Left lung (tissue), 10 donors: Measurements from ENCODE around the gene SDF2L1. TPM values are rescaled to one million over a fixed set of nuclear protein-coding genes. Genes with fewer than 3 reads are reported as not detected.
"Not testable (repeated sequence)": the region's sequence is repeated elsewhere in the genome, so short reads cannot be mapped to it uniquely, and the experiment has no call there.

Experiments
- ATAC-seq: fragments of 200-7000 bp; cut with Tn5 transposase; one replicate; pipeline ENCODE4 v1.9.1; 2020; ENCODE audit warnings: moderate library complexity
- DNase-seq, 4 donors: peaks; one replicate each; pipeline ENCODE4 v3.0.0-alpha.2; 2013 to 2020
- H3K27ac ChIP-seq, 2 donors: fragments of 200-600 bp; sonication (generic) in 1 of 2; one replicate each; pipeline versions ENCODE4 v1.5.0 to v1.8.0; 2020 to 2021
- H3K27me3 ChIP-seq, 2 donors: fragments of 200-600 bp; sonication (generic) in 1 of 2; one replicate each; pipeline versions ENCODE4 v1.5.0 to v1.8.0; 2020 to 2021
- H3K36me3 ChIP-seq, 2 donors: fragments of 200-600 bp; sonication (generic) in 1 of 2; one replicate each; pipeline versions ENCODE4 v1.5.0 to v1.8.0; 2020 to 2021
- H3K4me1 ChIP-seq, 2 donors: fragments of 200-600 bp; one replicate each; pipeline ENCODE4 v1.8.0; 2021
- H3K4me3 ChIP-seq, 2 donors: fragments of 200-600 bp; sonication (generic) in 1 of 2; one replicate each; pipeline versions ENCODE4 v1.5.0 to v1.8.0; 2020 to 2021; ENCODE audit warnings: mild to moderate bottlenecking in 1 of 2
- H3K9me3 ChIP-seq, 2 donors: fragments of 200-600 bp; sonication (generic) in 1 of 2; one replicate each; pipeline versions ENCODE4 v1.5.0 to v1.8.0; 2020 to 2021
- intact Hi-C, 2 donors: fragments of 100-400 bp; cut with DNase I; formaldehyde crosslinking; loops; one replicate each; pipeline versions ENCODE4 v1.11.2 to v1.14.2; 2022
- microRNA-seq, 2 donors: library from miRNA; unstranded; fragments of <30 nt; microRNA quantifications; one replicate each; pipeline ENCODE4, GENCODE V29; 2019
- polyA plus RNA-seq, 6 donors: library from polyadenylated mRNA; unstranded; fragments of 120-200 nt; gene quantifications; one replicate each; pipeline ENCODE4 v1.2.1, GENCODE V29; 2013; ENCODE audit not compliant: insufficient read length in 6 of 6
- total RNA-seq, 2 donors: library from RNA; stranded (reverse); fragmentation: NEBNext Ultra II Directional; extraction: Animal tissue kit (Norgen Biotek cat#: 25700); gene quantifications; one replicate each; pipeline ENCODE4 v1.2.1, GENCODE V29; 2021
- TF ChIP-seq, protein P1 (sequence below), 2 donors: fragments of 200-600 bp; sonication (generic) in 1 of 2; IDR thresholded peaks; one replicate each; pipeline versions ENCODE4 v1.5.0 to v1.8.0; 2021; ENCODE audit warnings: antibody characterized with exemption in 2 of 2
- donor health status: DM: no; HTN: yes; CAD: no.
- donor health status: DM: no; HTN: no; CAD: no.

SDF2L1 gene
- total and polyA plus RNA-seq, 8 donors = 11.9 to 82.1 (median 16.7) TPM

- no peaks in the 10 kb centered on the region for H3K9me3 ChIP-seq
- TF ChIP-seq, protein P1, sequence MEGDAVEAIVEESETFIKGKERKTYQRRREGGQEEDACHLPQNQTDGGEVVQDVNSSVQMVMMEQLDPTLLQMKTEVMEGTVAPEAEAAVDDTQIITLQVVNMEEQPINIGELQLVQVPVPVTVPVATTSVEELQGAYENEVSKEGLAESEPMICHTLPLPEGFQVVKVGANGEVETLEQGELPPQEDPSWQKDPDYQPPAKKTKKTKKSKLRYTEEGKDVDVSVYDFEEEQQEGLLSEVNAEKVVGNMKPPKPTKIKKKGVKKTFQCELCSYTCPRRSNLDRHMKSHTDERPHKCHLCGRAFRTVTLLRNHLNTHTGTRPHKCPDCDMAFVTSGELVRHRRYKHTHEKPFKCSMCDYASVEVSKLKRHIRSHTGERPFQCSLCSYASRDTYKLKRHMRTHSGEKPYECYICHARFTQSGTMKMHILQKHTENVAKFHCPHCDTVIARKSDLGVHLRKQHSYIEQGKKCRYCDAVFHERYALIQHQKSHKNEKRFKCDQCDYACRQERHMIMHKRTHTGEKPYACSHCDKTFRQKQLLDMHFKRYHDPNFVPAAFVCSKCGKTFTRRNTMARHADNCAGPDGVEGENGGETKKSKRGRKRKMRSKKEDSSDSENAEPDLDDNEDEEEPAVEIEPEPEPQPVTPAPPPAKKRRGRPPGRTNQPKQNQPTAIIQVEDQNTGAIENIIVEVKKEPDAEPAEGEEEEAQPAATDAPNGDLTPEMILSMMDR (IDR thresholded peaks at IDR 0.05) = no peak
- no peak for ATAC-seq
- H3K36me3 ChIP-seq = peaks cover 0 to 100% of the 10 kb centered on the region in 2 donors
- no peak overlapping the region for H3K27ac ChIP-seq
- H3K4me1 ChIP-seq = no peaks in the 10 kb centered on the region
- DNase-seq = no peak
- intact Hi-C loops = no loop called here
- H3K4me3 ChIP-seq = no peak overlapping the region
- no peaks in the 10 kb centered on the region for H3K27me3 ChIP-seq
These were observed 48.3 kb downstream of the SDF2L1 start for GRCh38 chr22:21690401-21690801.

DNA sequence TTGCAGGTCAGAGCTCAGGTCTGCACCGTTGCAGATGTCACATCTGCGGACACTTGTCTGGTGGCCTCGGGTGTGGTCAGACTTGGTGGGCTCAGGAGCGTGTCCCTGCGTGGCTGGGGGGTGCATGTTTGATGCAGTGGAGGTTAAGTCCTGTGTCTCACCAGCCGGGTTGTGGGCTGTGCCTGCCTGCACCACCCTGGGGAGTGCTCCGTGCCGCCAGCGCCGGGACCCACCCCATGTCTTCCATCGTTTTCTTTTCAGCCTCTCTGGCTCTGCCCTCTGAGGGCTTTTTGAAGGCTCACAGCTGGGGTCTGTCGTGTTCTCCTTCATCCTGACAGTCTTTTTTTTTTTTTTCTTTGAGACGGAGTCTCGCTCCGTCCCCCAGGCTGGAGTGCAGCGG is 49.7 kb downstream of the SDF2L1 start:
- peaks cover 0 to 100% of the 10 kb centered on the region in 2 donors for H3K36me3 ChIP-seq
- intact Hi-C loops = no loop called here
- H3K27me3 ChIP-seq = no peaks in the 10 kb centered on the region
- no peak overlapping the region for H3K4me3 ChIP-seq
- H3K4me1 ChIP-seq = no peaks in the 10 kb centered on the region
- ATAC-seq = no peak
- H3K9me3 ChIP-seq = no peaks in the 10 kb centered on the region
- TF ChIP-seq, protein P1 (IDR thresholded peaks at IDR 0.05) = no peak
- no peak for DNase-seq
- no peak overlapping the region for H3K27ac ChIP-seq

- DNase-seq, H3K27ac ChIP-seq, intact Hi-C loops, ATAC-seq, H3K4me1 ChIP-seq, H3K4me3 ChIP-seq, H3K9me3 ChIP-seq, H3K27me3 ChIP-seq: not testable (repeated sequence)
- H3K36me3 ChIP-seq = peaks cover 0 to 100% of the 10 kb centered on the region in 2 donors
These were observed 50.8 kb downstream of the SDF2L1 start for GRCh38 chr22:21692856-21693255.

DNA sequence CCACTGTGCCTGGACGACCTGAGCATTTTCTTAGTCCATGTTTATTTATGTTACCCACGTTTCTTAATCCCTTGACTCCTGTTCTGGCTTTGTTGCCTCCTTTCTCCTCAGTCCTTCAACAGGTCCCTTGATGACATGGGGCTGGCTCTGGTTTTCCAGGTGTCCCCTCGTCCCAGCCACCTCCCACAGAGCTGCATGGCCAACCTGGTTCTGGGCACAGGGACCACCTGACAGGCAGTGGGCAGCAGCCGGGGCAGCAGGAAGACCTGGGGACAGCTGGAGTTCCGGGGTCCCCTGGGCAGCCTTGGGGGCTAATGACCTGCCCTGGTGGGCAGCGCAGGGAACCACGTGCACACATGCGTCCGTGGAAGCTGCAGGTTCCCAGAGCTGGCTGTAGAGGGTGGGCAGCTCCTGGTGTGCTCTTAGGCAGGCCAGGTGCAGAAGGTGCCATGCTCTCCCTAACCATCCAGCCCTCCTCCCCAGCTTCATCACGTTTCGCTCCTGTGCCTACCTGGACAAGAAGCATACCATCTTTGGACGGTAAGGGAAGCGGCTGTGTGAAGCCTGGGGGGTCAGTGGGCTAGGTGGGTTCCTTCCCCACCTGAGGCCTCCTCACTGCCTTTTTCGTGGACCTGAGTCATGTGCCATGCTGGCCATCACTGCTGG is 51.4 kb downstream of the SDF2L1 start:
- TF ChIP-seq, protein P1 (IDR thresholded peaks at IDR 0.05) = no peak
- Histone ChIP-seq H3K9me3 (no peaks in the 10 kb centered on the region), H3K36me3 (peaks cover 0 to 99% of the 10 kb centered on the region in 2 donors)

More for the DNA sequence above, 51.4 kb downstream of the SDF2L1 start:
- H3K27me3 ChIP-seq = no peaks in the 10 kb centered on the region
- no peak for ATAC-seq
- H3K27ac ChIP-seq = no peak overlapping the region
- DNase-seq = no peak
- H3K4me1 ChIP-seq = no peaks in the 10 kb centered on the region
- intact Hi-C loops = no loop called here
- H3K4me3 ChIP-seq = no peak overlapping the region

Small RNAs within 50 kb of the gene (microRNA-seq; reads per million reads assigned to microRNA genes)
- 297 to 411 reads per million in 2 donors for gene MIR130B
- 2.3 to 29.6 reads per million in 2 donors for gene MIR301B

Other genes with a start within 250 kb of the SDF2L1 start
- gene HIC2, start 224.9 kb upstream of the SDF2L1 start, total RNA-seq = 1 to 10 TPM; 3.4 to 4.1 TPM
- gene HIC2, start 224.9 kb upstream of the SDF2L1 start, polyA plus RNA-seq = 1 to 10 TPM; 6.2 to 9.1 (median 8.4) TPM
- gene TMEM191C, start 174.9 kb upstream of the SDF2L1 start, total RNA-seq = 1 to 10 TPM; 1.6 to 1.8 TPM
- 1 to 10 TPM; 1.3 to 2.5 (median 1.8) TPM for gene TMEM191C, start 174.9 kb upstream of the SDF2L1 start, polyA plus RNA-seq
- under 1 TPM; 0.17 to 0.31 TPM for gene RIMBP3C, start 90.8 kb upstream of the SDF2L1 start, total RNA-seq
- under 1 TPM in 5 of 6 donors, not detected in 1; 0.11 to 0.30 (median 0.13) TPM for gene RIMBP3C, start 90.8 kb upstream of the SDF2L1 start, polyA plus RNA-seq
- gene UBE2L3, start 74.6 kb upstream of the SDF2L1 start, total RNA-seq = 10 to 100 TPM; 51.9 to 52.8 TPM
- gene UBE2L3, start 74.6 kb upstream of the SDF2L1 start, polyA plus RNA-seq = 10 to 100 TPM; 43.3 to 55.7 (median 45.8) TPM
- 10 to 100 TPM; 13.1 to 17.2 TPM for gene YDJC, start 12.3 kb upstream of the SDF2L1 start, total RNA-seq
- gene YDJC, start 12.3 kb upstream of the SDF2L1 start, polyA plus RNA-seq = 10 to 100 TPM in 3 of 6 donors, 1 to 10 TPM in 3; 6.2 to 11.3 (median 9.7) TPM
- gene CCDC116, start 9.5 kb upstream of the SDF2L1 start, total RNA-seq = 1 to 10 TPM in 1 of 2 donors, under 1 TPM in 1; 0.26 to 1.1 TPM
- 1 to 10 TPM in 1 of 6 donors, under 1 TPM in 5; 0.61 to 1.0 (median 0.85) TPM for gene CCDC116, start 9.5 kb upstream of the SDF2L1 start, polyA plus RNA-seq
- 10 to 100 TPM; 34.1 to 38.0 TPM for gene PPIL2, start 23.7 kb downstream of the SDF2L1 start, total RNA-seq
- gene PPIL2, start 23.7 kb downstream of the SDF2L1 start, polyA plus RNA-seq = 10 to 100 TPM; 33.3 to 46.7 (median 35.7) TPM
- gene YPEL1, start 93.5 kb downstream of the SDF2L1 start, total RNA-seq = 1 to 10 TPM; 2.4 to 6.9 TPM
- 10 to 100 TPM; 16.2 to 20.9 (median 19.3) TPM for gene YPEL1, start 93.5 kb downstream of the SDF2L1 start, polyA plus RNA-seq
- gene MAPK1, start 225.3 kb downstream of the SDF2L1 start, total RNA-seq = 100 to 1,000 TPM; 163 to 171 TPM
- gene MAPK1, start 225.3 kb downstream of the SDF2L1 start, polyA plus RNA-seq = 100 to 1,000 TPM in 3 of 6 donors, 10 to 100 TPM in 3; 89.8 to 113 (median 100) TPM